GM21786 (cell line): ENCODE results near the gene KCNQ2.

ENCODE experiments used
- ATAC-seq: cut with Tn5 transposase; IDR thresholded peaks from one replicate; pipeline ENCODE4 v1.9.1; 2021; ENCODE audit not compliant: unreplicated experiment

The KCNQ2 gene

DNA sequence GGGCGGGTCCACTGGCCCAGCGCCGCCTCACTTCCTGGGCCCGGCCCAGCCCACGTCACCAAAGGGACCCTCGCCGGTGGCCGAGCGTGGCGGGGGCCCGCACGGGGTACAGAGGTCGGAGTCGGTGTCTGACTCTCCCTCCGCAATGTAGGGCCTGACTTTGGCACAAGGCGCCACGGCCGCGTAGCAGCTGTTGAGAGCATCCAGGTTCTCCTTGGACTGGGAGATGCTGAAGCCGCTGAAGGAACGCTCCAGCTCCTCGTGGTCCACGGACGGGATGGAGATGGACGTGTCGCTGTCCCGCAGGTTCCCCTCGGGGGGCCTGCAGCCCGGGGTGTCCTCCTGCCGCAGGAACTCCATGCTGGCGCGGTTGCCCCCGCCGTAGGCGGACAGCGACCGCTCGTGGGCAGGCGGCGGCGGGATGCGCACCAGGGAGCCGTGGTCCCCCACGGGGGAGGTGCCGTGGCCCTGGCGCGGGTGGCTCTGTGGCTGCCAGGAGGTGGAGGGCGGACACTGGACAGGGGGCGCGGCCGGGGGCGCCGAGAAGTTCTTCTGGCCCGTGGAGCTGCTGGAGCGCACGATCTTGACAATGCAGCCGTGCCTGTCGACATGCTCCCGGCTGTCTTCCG is 65.7 kb downstream of the KCNQ2 start:
- ATAC-seq = no peak

- no peak for ATAC-seq
Measured at GRCh38 chr20:63406011-63406410, 66.4 kb downstream of the KCNQ2 start.

GRCh38 chr20:63405102-63405730 is 67.2 kb downstream of the KCNQ2 start:
- ATAC-seq = no peak

DNA sequence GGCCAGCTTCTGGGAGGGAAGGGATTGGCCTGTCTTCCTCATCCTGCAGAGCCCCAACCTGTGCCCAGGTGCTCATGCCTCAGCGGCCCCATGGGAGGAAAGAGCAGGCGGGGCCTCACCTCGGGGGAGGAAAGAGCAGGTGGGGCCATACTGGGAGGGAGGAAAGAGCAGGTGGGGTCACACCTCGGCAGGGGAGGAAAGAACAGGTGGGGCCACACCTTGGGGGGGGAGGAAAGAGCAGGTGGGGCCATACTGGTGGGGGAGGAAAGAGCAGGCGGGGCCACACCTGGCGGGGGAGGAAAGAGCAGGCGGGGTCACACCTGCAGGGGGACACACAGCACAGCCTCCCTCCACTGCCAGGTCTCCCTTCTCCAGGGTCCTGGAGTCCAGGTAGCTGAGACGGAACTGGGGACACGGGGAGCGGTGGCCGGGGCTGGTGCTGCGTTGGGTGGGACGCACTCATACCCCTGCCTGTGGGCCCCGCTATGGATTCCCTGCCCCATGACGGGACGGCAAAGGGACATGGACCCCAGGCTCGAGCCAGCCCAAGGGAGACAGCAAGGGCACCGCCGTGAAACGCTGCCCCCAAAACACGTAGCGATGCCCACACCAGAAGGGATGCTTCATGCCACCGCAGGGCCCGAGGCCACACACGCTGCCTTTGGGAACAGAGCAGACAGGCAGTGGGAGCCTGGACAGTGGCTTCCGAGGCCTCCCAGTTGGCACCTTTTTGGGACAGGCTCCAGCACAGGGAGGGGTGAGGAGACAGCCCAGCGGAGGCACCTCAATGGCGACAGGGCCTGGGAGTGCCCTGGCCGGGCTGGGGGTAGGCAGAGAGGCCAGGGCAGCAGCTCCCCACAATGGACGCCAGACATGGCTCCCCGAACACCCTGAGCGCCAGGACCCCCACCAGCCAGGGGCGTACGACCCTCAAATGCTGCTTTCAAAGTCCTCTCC is 68.0 kb downstream of the KCNQ2 start:
- ATAC-seq = no peak

GRCh38 chr20:63403403-63404105 is 68.9 kb downstream of the KCNQ2 start:
- no peak for ATAC-seq

GRCh38 chr20:63402860-63403220 is 69.6 kb downstream of the KCNQ2 start:
- ATAC-seq = no peak

DNA sequence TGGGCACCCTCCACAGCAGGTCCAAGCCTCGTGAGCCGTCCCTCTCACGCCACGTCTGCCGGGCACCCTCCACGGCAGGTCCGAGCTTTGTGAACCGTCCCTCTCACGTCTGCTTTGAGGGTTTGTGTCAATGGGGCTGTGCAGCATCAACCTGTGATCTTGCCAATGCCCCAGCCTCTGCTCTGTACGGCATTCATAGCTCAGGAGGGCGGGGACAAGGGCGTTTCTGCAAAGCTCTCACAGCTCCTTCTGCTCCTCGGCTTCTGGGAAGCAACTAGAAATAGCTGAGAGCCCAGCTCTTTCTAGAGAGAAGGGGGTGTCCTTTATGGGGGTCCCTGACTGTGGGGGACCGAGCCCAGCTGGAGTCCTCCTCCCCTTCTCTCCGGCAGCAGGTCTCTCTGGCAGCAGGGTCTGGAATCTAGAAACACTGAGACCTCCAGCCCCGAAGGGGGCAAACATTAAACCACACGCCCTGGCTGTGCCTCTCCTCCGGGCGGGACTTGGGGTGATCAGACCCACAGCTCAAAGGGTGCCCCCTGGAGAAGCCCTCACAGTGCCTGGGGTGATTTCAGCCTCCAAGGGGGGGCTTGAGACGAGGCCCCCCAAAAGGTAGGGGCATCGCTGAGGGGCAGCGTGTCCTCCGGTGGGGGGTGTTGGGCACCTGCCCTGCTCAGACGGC is 70.1 kb downstream of the KCNQ2 start:
- ATAC-seq = no peak

- no peak for ATAC-seq
Measured at GRCh38 chr20:63401384-63402110, 70.9 kb downstream of the KCNQ2 start.

DNA sequence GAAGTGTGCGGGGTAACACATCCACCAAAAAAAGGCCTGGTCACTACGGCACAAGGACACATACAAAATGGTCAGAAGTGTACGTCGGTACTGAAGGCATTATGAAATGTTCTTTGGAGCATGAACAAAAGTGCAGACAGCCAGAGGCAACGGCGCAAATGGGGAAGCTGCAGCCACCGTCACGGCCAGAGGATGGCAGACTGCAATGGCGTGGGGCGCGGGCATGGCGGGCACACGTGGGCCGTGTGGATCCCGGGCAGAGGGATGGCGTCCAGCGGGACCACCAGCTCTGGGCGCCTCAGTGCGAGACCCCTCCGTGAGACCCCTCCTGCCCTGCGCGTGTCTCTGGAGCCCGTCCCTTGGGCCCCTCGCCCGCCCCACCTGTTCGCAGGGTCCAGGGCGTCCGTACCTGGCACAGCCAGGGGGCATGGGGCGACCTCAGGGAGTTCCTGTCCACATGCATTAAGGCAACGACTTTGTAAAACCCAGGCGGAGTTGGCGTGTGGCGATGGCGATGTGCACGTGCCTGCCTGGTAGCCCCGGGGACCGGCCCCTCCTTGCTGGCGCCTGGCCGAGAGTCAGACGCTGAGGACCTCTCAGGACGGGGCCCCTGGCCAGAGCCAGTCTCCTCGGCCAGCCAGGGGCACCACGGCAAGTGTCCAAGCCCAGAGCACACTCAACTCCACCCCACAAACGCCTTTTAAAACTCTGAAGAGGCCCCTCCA is 71.8 kb downstream of the KCNQ2 start:
- no peak for ATAC-seq

- no peak for ATAC-seq
Measured at GRCh38 chr20:63399596-63400375, 72.7 kb downstream of the KCNQ2 start.

- ATAC-seq = no peak
Measured at GRCh38 chr20:63398744-63399514, 73.5 kb downstream of the KCNQ2 start.

DNA sequence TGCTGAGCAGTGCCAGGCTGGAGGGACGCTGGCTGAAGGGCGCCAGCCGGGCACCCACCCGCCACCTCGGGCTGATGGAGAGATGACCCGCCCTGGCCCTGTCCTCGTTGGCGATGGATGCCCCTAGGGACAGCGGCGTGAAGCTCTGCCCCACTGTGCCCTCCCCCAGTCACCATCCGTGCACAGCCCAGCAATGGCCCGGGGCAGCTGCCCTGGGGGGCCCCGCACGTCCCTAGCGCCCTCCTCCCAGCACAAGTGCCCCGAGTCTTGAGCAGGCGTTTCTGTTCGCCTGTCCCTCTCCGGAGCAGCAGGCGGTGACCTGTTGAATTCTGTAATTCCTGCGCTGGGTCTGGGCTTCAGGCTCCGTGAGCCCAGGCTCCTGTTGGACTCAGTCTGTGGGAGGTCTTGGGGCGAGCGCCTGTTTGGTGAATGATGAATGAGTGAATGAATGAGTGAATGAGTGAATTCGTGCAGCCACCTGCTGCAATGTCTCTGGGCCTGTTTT is 74.5 kb downstream of the KCNQ2 start:
- ATAC-seq = no peak

- no peak for ATAC-seq
Measured at GRCh38 chr20:63397155-63397843, 75.2 kb downstream of the KCNQ2 start.

GRCh38 chr20:63396300-63396699 is 76.2 kb downstream of the KCNQ2 start:
- ATAC-seq = no peak

DNA sequence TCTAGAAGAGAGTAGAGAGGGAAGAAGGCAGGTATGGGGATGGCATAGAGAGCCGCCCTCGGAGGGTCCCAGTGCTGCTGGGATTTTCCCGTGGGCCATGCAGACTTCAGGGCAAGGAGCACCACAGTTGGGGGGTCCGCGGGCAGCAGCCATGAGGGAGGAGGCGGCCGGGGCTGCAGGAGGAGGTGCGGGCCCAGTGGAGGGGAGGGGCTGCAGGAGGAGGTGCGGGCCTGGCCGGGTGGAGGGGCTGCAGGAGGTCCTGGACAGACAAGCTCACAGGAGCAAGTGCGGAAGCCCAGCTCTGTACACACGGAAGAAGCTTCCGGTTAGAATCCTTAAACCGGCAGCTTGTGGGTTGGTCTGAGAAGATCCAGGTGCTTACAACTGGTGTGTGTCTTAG is 76.7 kb downstream of the KCNQ2 start:
- ATAC-seq = no peak

- no peak for ATAC-seq
Measured at GRCh38 chr20:63394920-63395455, 77.5 kb downstream of the KCNQ2 start.
